ENCODE results near the gene NSG1.
A peak's percentile ranks its signal among the peaks of the same experiment; 100 is the strongest.

Gene NSG1

DNA sequence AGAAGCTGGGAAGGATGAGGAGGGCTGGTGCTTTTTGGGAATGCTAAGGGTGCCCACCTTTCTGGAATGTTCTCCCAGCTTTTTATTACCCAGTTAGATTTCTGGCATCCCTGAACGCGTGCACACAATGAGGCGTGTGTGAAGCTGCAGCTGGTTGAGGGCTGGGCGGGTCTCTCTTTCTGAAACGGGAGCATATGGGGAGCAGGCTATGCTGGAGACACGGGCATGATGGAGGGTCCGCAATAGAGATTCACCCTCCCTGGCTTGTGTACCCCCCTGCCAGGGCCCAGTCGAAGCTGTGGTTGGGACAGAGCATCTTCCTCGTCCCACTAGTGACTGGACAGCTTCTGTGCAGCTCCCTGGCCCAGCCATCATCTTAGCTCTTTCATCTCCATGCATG lies 8.5 kb downstream of the NSG1 start:
- DNase-seq, result no peak

DNA sequence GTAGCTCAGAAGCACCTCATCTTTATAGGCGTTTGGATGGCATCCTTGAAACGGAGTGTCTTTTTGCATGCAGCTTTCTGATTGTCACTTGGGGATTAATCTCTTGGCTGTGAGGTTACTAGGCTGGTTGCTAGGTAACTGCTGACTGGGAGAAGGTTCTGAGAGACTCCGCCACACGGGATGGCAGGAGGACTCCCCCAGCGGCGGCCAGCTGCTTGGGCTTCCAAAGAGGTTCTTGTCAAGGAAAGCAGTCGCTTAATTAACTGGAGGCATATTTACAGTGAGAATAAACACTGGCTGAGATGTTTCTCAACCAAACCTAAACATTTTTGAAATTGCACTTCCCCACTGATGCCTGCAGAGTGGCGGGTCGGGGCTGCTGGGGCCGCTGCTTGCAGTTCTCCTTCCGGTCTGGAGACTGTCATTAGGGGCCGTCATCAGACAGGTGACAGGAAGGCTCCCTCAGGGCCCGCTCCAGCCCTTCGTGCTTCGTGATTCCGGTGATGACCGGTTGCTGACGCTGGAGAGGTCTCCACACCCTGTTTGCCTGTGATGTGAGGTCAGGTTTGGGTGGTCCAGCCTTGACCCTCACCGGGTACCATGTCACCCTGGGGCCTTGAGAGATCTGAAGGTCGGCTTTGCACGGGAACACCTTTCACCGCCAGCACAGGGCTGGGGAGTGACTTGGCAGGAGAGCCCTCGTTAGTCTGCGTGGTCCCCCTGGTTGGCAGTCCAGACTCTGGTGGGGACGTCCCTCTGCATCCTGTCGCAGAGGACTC lies 9.1 kb downstream of the NSG1 start:
- DNase-seq, result peak in 26 of 56 donors; percentile 13 to 72 (median 32)

DNA sequence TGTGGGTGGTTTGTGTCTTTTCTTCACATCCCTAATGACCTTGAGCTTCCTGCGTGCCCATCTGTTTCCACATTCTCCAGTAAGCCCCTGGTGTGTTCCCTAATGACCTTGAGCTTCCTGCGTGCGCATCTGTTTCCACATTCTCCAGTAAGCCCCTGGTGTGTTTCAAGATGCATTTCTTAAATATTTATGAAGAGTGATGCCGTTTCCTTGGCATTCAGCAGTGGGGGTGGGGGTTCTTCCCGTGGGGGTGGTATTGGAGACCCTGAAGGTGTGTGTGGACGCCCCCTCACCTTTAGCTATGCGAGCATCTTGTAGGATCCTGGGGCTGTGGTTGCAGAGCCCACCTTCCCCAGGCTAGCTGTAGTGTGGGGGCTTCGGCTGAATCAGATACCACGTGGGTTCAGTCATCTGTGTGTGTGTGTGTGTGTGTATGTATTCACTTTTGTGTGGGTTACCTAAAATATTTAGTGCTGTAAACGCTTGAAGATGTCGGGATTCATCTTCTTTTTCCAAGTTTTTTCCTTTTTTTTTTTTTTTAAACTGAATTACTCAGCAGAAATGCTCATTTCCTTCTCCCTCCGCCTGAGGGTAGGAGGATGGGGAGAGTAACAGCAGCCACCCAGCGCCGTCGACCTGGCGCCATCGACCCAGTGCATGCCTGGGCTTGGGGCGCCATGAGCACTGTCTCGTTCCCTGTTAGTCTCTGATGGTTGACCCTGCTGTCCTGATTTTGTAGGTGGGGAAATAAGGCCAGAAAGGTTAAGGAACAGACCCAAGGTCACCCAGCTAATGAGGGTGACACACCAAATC lies 9.9 kb downstream of the NSG1 start:
- DNase-seq, result peak in 14 of 56 donors; percentile 5 to 57 (median 29)

DNA sequence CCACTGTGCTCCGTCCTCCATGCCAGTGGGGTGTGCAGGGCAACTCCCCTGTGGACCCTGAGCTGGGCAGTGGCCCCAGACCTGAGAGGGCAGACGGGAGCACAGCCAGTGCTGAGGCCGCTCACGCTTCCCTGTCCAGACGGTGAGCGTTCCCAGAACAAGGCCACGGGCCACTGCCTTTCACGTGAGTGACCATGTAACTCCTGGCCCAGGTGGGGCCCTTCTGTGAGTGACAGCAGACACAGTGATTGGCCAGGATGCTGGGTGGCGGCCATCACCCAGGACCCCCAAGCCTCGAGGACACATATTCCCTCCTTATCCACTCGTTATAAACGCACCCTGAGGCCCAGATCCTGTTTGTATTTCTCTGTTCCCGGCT lies 10.5 kb downstream of the NSG1 start:
- DNase-seq, result no peak

DNA sequence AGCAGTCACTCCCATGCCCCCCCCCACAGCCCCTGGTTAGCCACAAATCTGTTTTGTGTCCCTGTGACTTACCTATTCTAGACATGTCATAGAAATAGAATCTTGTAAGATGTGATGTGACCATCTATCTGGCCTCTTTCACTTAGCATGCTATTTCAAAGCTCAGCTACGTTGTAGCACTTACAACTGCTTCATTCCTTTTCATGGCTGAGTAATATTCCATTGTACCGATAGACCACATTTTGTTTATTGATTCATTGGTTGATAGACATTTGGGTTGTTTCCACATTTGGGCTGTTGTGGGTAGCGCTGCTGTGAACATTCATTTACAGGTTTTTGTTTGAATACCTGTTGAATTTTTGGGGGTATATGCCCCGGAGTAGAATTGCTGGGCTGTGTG lies 11.5 kb downstream of the NSG1 start:
- DNase-seq, result no peak

DNA sequence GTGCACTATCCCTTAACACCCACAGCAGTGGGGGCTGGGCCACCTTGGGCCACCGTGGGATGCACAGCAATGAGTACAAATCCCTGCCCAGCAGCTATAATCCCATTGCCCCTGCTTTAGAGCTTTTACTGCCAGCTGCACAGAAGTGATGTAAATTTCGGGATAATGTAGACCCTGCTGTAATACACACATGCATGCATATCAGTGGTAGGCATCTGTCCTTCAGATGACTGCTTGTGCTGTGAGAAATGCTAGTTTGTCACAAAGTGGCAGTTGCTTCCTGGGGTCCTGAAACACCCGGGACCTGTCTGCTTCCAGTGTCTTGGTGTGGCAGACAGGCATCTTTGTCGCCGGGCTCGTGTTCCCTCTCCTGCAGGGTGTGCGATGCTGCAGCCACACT lies 14.1 kb downstream of the NSG1 start:
- no peak for DNase-seq

DNA sequence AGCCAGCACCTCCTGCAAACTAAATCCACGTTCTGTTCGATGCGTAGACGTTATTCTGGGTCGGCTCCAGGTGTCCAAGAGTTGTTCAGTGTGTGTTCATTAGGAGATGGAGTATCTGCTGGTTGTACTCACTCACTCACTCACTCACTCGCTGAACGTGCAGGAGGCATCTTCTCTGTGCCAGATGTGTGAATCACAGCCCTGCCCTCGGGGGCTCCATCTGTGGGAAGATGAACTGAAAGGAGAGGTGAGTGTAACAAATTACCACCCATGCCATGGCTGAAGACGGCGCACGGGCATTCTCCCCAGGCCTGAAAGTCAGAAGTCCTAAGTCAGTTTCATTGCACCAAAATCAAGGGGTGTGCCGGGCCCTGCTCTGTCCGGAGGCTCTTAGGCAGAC lies 16.1 kb downstream of the NSG1 start:
- DNase-seq, result no peak

DNA sequence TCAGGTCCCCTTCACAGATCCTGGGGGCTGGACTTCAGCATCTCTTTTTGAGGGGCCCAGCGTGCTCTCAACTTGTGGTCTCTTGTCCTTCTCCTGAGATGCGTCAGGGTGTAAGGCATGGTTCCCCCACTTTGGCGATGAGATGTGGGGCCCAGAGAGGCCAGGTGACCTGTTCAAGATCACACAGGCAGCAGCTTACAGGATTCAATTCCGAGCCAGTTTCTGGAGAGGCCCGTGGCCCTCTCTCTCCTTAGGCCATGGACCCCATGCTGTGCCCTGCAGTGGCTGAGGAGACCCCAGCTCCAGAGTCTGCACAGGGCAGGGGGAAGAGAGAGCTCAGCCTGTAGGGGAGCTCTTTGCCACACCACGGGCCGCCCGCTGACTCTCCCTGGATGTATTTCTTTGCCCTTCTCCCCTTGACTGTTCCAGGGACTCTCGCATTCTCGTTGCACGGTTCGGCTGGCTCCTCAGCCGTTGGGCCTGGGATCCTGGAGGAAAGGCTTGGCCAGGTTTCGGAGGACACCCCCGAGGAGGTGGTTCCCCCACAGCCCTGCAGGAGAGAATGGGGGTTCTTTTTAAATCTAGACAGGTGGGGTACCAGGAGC lies 18.6 kb downstream of the NSG1 start:
- no peak for DNase-seq

DNA sequence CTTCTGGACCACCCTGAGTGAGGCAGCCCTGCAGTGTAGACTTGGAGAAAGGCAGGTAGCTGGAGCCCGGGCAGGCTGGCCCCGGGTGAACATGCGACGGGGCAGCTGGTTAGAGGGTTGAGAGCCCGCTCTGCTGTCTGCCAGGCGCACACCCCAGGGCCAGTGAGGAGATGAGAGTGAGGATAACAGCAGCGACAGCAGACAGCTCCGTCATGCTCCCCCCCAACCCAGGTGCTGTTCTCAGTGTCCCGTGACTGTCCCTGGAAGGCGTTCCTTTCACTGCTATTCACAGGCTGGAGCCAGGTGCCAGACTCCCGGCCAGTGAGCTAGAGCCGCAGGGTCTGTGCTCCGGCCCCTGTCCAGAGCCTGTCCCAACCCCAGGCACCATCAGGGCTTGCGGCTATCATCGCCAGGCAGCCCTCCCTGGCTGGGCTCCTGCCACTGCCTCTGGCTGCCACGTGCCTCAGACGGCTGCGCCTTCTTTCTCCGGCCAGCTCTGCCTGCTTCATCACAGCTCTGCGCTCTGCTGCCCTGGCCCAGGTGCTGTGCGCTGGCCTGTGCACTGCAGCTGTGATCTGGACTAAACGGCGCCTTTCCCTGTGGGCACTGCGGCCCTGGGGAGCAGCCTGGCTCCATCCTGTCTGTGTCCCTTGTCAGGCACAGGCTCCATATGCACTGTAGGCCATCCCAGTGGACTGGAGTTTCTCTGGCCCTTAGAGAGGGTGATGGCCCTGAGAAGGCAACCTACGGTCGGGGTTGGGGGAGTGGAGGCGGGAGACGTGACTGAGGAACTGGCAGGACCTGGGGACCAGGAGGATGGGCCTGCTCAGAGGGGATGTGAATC lies 19.8 kb downstream of the NSG1 start:
- DNase-seq, result no peak

DNA sequence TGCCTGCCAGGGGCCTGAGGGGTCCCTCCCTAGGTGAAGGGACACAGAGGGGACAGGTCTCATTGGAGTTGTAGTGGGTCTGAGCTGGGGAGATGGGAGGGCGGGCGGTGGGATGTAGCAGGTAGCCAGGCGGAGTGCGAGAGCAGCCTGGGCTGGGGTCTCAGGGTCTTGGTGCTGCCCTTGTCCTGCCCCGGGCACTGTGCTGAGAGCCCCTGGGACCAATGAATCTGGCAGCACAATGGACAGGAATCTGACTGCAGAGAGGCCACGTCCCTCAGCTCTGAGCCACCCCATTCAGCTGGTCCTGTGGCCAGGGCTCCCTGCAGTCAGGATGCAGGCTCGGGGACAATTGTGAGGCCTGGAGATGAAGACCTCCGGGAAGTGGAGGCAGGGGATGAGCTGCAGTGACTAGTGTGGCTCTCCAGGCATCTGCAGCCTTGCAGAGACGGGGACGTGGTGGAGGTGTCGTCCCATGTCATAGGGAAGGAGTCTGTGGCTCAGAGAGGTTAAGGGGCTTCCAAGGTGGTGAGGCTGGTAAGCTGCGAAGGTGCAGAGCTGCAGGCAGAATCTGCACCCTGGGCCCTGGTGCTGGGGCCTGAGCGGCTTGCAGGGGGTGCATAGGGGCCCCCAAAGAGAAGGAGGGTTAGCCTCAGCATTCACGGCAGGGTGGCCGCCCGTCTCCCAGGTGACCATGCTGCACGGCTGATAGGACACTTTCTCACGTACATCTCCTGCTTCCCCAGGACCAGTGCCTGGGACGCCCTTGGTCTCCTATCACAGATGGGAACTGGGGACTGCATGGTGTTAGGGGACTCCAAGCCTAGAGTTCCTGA lies 20.6 kb downstream of the NSG1 start:
- DNase-seq, result no peak

DNA sequence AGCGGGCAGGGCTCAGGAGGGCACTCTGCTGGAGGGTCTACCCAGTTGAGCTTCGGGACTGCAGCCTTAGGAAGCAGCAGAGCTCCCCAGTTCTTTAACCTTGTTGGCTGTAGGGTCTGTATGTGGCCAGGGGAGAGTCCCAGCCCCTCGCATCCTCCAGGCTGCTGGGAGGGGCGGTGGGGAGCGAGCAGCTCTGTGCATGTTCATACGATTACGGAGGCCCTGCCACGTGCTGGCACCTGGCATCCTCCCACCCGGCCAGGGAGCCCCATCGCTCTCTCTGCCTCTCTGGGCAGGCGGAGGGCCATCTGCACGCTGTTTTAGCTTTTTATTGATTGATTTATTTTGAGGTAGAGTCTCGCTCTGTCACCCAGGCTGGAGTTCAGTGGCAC lies 21.2 kb downstream of the NSG1 start:
- no peak for DNase-seq

DNA sequence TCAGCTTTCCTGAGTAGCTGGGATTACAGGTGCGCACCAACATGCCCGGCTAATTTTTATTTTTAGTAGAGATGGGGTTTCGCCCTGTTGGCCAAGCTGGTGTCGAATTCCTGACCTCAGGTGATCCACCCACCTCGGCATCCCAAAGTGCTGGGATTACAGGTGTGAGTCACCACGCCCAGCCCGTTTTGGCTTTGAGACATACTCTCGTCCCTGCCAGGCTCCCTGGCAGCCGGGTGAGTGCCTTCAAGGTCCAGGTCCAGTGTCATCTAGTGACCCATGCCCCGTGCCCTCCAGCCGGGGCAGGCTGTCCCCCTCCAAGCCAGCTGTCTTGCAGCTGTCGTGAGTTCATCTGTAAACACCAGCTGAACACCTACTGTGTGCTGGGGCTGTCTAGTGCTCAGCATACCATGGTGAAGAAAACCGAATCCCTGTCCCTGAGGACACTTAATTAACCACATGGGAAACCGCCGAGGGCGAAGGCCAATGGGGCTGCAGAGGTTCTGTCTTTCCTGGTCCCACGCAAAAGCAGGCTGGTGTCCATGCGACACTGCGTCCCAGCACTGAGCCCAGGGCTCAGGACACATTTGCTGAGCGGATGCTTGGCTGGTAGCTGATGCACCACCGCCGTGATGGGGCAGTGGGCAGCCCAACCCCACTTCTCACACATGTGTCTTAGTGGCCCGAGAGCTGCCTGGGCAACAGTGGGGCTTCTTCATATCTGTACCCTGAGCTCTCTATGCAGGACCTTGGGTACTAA lies 21.9 kb downstream of the NSG1 start:
- no peak for DNase-seq

DNA sequence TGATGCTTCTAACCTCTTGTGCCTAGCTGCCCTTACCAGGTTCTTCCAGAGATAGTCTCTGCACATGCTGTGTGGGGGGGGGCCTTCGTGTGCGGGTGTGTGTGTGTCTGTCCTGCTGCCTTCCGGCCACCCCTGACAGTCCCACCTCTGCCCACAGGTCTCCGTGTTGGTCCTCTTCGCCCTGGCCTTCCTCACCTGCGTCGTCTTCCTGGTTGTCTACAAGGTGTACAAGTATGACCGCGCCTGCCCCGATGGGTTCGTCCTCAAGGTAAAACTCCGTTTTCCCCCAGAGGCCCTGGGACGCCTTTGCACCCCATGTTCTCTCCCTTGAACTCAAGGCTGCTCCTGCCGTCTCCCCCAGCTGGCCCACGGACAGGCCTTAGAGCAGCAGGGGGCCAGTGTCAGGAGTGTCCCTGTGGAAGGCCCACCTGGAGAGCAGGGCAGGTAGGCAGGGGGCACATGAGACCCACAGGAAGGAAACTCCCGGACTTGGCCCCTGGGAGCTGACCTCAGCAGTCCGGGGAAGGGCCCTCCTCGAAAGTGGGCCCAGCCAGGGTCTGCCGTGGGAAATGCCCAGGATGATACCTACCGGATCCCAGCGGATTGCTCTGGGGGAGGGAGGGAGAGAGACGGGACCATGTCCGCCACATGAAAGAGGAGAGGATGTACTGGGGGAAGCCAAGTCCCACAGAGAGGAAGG lies 22.7 kb downstream of the NSG1 start:
- no peak for DNase-seq

DNA sequence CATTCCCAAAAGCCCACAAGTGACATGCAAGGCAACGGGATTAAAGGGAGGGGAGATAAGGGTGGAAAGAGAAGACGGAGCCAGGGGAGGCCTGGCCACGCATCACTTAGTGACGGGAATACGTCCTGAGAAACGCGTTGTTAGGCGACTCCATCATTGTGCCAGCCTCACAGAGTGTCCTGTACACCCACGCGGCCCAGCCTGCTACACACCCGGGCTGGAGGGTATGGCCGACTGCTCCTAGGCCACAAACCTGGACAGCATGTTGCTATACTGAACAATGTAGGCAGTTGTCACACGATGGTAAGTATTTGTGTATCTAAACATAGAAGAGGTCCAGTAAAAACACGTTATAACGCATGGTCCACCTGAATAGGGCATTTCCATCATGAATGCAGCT lies 23.4 kb downstream of the NSG1 start:
- DNase-seq, result no peak

DNA sequence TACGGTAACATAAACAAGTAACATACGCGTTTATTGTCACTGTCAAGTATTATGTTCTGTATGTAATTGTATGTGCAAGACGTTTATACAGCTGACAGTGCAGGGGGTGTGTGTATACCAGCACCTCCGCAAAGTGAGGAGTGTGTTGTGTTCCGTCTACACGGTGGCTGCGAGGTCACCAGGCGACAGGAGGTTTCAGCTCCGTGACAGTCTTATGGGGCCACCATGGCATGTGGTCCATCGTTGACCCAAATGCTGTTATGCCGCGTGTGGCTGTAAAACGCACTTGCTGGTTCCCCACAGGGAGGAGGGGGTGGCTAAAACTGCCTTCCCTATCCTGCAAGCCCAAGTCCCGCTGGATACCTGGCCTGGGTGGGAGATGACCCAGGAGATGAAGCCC lies 25.0 kb downstream of the NSG1 start:
- no peak for DNase-seq

DNA sequence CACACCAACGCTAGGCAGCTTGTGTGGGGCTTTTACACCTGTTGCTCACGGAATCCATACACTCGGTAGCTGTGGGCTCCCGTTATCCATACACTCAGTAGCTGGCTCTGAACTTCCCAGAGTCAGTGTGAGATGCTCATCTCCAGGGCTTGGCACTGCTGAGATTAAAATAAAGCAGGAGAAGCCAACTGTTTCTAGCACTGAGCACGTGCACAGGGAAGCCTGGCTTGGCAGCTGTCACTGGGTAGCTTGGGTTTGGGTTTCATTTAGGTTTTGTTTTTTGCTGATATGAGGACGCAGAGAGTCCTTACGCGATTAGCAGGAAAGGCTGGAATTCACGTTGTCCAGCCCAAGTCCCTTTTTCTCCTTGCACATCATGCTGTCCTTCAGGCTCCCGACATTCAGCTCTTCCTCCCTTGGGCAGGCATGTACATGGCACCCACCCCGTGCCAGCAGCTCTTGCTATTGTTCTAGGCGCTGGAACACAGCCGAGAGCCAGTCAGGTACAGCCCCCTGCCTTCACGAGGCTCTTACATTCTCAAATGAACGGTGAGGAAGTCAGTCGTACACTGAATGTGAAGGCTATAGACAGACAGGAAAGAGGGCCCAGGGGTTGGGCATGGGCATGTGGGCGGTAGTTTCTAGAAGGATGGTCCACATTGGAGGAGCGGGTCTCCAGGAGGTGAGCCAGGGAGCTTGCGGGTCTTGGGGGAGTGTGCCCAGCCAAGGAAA lies 25.9 kb downstream of the NSG1 start:
- no peak for DNase-seq

DNA sequence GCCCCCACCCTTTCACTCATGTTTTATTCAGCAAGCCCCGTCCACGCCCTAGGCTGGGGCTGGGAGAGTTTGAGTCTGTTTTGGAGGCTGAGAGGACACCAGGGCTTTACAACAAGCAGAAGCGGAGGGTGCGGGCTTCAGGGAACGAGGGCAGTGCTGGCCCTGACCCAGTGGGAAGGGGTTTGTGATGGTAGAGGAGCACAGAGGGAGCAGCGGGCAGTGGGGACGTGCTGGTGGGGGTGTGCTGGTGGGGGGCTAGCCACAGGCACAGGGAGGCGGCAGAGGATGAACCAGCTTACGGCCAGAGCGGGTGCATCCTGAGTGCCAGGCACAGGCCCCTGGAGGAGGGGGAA lies 26.4 kb downstream of the NSG1 start:
- no peak for DNase-seq

DNA sequence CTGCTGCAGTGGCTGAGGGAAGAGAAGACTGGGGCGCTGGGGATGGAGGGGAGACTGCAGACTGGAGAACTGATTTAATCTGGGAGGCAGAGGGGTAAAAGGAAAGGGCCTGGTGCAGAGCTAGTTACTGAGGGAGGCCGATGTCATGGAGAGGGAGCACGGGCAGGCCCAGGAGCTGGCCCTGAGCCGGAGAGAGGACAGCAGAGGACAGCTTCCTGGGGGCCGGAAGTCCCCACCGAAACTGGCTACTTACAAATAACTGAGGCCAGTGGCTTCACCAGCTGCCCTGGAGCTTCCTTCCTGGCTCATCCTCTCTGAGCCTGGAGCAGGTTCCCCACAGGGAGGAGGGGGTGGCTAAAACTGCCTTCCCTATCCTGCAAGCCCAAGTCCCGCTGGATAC lies 26.9 kb downstream of the NSG1 start:
- no peak for DNase-seq
